Stimulated activated CD8-positive, alpha-beta memory T cell treated with anti-CD3 and anti-CD28 coated beads, Interleukin-15, amount 100 ng/mL, for 1 hour (primary cell): ENCODE measurements around the gene EI24.

Source experiments
- DNase-seq: peaks from one replicate; pipeline ENCODE4 v3.0.0-alpha.2; 2020; ENCODE audit warnings: low read depth

EI24 gene

GRCh38 chr11:125627236-125627910 is 58.1 kb downstream of the EI24 start:
- DNase-seq, result no peak
